Hematopoietic multipotent progenitor cell treated with erythropoietin and hydrocortisone succinate and interleukin-3 and kit ligand, for 6 days (in vitro differentiated cells): ENCODE results near the gene CDT1.
"Not testable (repeated sequence)": the region's sequence is repeated elsewhere in the genome, so short reads cannot be mapped to it uniquely, and the experiment has no call there.

ENCODE experiments used
- DNase-seq: peaks from one replicate; pipeline ENCODE4 v3.0.0-alpha.2; 2015

CDT1 gene

DNA sequence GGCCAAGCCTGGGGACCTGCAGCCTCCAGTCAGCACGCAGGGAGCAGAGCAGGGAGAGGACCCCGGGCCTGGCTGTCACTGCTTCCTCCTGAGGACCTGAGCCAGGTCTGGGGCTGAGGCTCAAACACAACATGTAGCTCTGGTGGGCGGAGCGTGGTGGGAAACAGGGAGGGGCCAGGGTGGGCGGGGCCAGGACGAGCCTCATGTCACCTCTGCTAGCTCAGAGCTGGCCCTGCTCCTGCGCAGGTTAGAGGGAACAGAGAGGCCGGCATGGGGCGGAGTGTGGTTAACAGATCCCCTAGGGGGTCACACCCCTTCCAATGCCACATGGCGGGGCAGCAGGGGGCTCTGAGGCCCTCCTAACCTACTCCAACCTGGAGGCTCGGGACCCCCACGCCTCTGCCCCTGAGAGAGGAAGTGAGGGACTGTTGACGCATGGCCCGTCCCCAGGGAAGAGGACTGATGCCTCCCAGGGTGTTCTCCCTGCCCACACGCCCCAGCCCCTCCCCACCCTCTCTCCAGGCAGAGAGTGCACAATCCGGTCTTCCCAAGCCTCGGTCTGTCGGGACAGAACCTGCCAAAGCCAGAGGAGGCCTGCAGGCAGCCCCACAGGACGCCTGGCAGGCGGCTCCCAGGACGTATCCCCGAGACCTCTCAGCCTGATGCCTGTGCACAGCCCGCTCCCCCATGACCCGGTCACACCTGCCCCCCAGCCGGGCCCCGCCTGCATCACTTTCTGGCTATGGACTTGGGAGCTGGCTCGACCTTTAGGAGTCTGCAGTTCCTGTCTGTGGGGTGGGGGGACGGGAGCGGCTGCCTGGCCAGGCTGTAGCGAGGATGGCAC, 33.8 kb upstream of the CDT1 start:
- peak; percentile 88 for DNase-seq

DNA sequence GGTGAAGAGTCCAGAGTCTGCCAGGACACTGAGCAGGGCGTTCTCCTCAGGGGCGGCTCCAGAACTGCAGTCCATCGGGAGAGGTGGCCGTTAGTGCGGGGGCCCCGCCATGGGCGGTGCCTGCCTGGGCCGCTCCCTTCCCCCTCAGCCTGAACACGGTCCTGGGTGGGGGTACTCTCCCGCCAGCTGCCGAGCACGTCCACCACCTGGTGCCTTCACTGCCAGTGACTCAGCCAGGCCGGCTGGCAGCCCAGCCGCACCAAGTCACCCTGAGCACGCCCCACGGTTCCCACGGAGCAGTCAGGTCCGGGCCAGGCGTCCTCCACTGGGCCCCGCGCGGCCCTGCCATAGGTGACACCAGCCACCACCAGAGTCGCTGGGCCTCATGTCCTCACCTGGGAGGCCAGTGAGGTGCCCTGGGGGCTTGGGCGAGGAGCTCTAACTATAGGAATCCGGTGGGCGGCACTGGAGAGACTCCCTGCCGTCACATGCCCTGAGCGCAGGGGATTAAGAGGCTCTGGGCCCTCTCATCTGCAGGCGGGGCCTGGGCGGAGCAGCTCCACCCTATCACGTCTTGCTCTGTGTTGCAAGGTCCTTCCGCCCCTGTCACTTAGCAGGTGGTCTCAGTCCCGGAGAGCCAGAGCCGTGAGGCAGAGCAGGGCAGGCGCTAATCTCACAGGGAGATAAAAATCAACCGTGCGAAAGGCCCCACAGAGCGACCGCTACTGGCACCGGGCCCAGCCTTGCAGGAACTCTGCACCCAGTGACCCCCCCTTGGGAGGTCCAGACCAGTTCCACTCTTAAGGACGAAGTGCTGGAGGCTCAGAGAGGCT, 32.9 kb upstream of the CDT1 start:
- peak; percentile 96 for DNase-seq

DNA sequence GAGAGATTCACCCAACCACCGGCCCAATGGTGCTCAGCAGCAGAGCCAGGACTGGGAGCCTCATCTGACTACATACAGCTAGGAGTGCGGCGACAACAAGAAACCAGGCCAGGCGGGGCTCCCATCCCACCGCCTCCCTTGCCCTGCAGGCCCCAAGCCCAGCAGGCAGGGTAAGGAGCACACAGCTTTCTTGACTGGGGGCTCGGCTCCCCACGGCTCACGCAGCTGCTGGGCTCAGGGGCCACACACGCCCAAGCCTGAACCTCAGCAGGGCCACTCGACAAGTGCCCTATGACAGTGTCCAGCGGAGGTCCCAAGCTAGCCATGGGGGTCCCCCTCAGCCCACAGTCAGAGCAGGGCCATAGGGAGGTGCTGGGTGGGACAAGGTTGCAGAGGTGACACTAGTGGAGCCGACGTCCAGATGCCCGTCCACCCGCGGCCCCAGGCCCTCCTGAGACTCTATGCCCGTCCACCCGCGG, 32.3 kb upstream of the CDT1 start:
- DNase-seq, result no peak

DNA sequence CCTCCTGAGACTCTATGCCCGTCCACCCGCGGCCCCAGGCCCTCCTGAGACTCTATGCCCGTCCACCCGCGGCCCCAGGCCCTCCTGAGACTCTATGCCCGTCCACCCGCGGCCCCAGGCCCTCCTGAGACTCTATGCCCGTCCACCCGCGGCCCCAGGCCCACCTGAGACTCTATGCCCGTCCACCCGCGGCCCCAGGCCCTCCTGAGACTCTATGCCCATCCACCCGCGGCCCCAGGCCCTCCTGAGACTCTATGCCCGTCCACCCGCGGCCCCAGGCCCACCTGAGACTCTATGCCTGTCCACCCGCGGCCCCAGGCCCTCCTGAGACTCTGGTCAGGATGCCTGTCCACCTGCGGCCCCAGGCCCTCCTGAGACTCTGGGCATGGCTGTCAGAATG, 31.8 kb upstream of the CDT1 start:
- DNase-seq, result not testable (repeated sequence)

DNA sequence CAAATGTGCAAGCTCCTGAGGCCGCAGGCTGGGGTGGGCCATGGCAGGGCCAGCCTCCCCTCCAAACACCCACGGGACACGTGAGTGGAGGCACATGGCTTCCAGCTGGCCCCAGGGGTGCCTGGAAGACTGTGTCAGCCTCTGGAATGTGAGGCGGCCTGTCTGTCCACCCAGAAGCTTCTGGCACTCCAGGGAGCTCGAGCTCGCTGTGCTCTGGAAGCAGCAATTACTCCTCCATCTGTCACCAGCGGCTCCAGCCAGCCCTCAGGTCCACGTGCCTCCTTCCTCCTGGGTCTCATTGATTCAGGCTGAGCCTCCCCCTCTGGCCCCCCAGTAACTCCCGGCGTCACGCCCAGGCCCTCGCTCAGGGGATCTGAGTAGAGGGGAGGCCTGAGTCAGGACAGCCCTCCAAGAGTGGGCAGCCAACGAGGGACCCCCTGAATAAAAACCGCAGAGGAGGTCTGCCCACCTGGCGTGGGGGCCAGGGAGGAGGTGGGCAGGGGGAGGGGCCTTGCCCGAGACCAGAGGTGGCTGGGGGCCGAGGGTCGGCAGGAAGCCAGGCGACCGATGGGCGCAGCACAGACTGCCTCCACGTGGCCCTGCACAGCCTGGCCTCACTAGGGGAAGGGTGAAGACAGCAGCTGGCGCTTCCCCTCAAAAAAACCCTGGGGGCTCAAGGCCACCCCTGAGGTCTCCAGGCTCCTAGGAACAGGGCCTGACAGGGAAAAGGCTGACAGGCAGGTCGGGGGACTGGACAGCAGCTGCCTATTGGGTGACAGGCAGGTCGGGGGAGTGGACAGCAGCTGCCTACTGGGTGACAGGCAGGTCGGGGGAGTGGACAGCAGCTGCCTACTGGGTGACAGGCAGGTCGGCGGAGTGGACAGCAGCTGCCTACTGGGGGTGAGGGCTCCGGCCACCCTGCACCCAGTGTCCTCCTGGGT, 30.4 kb upstream of the CDT1 start:
- DNase-seq, result no peak

DNA sequence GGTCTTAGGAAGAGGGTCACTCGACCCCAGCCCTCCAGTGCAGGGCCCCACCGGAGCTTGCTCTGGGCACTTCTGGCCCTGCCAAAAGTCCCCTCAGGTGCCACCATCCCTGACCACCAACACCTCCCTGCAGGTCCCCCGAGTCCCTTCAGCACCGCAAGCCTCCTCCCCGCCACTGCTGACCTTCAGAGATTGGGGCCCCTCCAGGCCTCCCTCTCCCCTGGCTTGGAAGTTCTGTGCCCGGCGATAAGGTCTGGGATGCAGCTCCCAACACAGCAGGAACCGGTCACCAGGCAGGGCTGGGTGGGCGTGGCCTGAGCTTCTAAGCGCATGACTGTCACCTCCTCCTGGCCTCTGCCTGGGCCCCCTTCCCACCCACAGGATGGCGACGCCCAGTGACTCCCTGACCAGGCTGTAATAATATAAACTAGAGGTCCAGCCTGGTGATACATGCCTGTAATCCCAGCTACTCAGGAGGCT, 29.7 kb upstream of the CDT1 start:
- DNase-seq, result peak; percentile 92

DNA sequence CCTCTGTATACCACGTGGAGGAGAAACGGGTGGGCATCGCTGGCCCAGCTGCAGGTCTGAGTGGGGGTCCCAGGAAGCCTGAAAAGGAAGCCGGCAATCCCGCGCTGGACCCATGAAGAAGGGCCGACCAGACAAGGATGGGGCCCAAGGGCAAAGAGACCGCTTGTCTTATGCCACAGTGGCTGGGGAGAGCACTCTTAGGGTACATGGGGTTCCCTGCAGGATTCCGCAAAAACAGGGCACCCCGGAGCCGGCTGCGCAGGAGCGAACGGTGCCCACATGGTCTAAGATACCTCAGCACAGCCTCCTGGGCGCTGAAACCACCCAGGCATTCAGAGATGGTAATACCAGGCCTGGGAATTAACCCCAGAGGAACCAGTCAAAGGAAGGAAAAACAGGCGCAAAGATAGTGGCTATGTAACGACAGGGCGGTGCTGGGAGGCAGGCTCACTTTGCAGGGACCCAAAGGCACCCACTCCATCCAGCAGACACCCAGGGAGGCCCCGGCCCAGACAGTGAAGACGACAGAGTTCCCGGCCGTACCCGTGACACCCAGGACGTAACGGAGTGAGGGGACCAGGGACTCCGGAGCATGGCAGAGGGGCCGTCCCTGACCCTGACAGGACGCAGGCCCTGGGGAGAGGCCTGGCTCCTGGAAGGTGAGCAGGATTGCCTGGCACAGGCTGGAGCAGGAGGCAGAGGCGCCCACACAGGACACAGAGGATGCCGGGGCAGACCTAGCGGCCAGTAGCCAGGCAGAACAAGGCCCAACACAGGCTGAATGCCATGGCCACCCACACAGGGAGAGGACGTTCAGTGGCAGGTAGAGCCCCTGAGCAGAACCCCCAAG, 28.8 kb upstream of the CDT1 start:
- DNase-seq, result no peak

DNA sequence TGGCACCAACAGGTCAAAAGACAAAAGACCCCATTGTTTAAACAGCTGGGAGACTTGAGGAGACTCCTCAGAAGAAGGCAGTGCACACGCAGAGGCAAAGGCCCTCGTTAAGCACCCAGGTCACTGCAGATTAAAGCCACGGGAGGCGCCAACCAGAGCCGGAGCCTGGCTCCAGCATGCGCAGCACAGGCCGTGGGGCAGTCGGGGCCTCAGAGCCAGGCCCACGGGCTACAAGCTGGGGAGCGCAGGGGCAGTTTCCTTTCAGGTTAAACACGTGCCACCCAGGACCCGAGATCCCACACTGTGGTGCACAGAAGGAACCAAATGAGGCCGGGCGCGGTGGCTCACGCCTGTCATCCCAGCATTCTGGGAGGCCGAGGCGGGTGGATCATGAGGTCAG, 27.8 kb upstream of the CDT1 start:
- DNase-seq, result no peak

DNA sequence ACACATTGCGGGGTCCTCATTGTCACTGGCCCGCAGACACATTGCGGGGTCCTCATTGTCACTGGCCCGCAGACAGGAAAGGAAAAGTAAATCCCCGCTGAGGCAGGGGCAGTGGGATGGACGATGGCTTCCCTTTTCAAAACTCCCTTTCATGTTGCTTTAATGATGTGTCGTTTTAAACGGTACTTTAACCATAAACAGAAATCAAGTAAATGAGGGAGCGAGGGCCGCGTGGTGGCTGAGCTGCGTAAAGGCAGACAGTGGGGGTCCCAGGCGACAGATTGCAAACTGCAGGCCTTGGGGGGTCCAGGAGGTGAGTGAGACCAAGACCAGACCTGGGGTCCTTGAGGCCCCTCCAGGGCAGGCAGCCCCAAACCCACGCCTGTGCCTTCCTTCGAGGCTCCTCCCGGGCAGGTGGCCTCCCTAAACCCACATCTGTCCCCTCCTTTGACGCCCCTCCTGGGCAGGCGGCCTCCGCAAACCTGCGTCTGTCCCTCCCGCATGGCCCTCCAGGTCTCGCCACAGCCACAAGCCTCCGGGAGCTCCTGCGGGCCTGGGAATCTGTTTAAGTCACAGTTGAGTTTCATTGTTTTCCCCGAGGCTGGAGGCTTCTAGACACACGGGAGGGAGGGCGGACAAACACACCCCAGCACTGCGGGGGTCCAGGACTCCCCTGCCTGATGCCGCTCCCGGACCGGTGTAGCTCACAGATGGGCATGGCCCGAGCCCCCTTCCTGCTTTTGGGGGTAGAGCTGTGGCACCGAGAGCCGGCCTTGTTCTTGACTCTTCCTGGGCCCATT, 25.9 kb upstream of the CDT1 start:
- no peak for DNase-seq

DNA sequence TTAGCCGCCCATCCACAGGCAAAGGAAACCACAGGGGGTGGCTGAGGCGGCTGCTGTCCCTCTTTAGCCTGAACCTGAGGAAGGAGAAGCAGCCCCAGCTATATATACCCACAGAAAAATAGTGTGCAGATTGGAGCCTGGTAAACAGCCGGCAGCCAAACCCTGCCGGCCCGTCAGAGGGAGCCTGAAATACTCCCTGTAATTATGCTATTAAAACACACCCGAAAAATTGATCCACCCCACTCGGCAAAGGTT, 25.4 kb upstream of the CDT1 start:
- peak; percentile 41 for DNase-seq

DNA sequence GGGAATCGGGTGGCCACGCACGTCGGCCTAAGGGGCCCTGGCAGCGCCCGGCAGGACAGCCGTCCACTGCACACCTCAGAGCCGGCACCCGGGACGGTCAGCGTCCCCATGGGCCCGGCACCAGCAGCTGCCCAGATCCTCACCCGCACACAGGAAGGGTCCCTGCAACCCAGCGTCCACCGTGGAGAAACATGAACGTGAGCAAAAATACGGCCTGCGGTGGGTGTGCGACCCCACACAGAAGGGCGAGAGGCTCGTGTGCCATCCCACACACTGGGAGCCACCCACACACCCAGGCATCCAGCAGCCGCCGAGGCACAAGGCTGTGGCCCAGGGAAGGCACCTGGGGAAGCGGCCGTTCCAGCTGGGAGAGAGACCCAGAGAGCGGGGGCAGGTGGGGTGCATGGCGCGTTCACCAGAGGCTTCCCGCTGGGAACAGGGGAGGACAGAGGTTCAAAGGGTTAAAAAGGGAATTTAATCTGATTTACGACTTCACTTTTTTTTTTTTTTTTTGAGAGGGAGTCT, 25.0 kb upstream of the CDT1 start:
- no peak for DNase-seq

DNA sequence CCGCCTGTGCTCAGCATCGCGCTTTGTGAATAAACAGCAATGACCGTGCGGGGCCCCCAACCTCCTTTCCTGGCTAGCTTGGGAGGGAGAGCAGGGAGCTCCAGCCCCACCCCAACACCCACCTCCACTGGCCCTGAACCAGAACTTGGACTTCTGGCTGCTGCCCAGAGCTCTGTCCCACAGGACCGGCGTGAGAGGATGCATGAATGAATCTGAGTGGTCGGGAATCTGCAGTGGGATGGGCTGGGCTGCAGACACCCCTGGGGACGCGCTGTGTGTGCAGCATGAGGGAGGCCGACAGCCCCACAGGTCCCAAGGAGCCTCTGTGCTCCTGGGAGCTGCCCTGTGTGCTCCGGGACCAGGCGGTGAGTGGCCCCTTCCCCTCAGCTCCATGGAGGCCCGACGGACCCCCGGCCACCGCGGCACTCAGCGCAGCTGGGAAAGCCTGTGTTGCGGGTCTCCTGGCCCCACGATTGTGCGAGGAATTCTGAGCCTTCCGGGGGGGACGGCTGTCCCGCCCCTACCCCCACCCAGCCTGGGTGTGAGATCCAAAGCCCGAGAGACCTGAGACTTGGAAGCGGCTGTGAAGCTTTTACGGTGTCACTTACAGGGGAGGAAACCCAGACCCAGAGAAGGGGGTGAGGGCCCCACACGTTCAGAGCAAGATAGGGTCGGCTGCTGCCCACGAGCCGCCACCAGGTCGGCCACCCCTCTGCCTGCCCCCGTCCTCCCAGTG, 24.0 kb upstream of the CDT1 start:
- no peak for DNase-seq

DNA sequence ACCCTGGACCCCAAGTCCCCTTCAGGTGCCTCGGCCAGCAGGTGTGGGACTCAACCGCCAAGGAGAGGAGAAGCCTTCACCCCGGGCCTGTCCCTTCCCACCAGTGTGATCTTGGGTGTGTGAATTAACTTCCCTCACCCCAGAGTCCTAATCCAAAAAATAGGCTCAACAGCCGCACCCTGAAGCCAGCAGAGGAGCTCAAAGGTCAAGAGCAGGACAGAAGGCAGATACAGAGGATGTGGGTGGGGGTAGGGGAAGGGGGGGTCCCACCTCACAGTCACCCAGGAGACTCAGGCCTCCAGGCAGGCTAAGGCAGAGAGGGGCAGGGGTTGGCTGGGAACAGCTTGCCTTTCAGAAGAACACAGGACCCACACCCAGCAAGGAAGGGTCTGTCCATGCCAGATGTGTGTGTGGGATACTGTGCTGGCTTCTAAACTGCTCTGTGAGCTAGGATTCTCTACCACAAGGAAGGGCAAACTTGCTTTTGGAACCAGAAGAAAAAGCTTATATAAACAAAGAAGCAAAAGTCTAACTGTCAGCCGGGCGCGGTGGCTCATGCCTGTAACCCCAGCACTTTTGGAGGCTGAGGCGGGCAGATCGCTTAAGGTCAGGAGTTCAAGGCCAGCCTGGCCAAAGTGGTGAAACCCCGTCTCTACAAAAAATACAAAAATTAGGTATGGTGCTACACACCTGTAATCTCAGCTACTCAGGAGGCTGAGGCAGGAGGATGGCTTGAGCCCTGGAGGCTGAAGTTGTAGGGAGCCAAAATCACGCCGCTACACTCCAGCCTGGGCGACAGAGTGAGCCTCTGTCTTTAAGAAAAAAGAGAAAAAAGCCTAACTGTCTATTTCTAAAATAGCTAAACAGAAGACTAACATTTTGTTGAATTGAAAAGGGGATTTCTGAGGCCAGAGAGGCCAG, 23.2 kb upstream of the CDT1 start:
- no peak for DNase-seq

DNA sequence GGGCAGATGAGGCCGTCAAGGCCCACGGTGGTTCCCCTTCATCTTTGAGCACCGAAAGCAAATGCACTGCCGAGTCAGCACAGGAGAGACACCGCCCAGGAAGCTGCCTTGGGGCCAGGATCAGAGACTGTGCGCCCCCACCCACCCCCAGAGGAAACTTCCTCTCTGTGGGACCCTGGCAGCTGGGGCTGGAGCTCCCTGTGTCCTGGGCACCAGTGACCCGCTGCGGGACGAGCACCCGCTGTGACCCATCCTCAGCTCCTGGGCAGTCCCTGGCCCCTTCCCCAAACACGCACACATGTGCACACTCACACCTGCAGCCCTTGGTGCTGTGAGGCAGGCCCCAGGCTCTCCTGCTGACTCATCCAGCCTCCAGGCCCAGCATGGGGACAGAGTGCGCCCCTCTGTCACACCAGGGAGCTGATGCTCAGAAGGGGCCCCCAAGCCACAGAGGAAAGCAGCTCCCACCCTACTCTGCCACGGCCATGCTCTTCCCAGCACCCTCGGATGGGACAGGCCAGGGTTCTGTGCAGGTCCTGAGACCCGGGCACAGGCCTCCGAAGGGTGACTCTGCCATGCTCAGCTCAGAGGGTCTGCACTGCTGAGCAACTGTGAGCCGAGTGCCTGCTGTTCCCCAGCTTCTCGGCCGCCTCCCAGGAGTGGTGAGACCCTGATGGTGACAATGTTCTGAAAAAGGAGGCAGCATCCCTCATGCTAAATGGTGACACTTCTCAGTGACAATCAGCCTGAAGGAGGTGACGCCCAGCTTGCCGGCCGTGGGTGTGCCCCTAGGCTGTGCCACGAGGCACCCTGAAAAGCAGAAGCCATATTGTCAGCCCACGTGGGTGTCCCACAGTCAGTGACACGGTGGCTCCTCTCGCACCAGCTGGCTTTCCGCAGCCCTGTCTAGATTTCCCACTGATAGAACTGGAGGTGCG, 22.2 kb upstream of the CDT1 start:
- DNase-seq, result peak; percentile 90

DNA sequence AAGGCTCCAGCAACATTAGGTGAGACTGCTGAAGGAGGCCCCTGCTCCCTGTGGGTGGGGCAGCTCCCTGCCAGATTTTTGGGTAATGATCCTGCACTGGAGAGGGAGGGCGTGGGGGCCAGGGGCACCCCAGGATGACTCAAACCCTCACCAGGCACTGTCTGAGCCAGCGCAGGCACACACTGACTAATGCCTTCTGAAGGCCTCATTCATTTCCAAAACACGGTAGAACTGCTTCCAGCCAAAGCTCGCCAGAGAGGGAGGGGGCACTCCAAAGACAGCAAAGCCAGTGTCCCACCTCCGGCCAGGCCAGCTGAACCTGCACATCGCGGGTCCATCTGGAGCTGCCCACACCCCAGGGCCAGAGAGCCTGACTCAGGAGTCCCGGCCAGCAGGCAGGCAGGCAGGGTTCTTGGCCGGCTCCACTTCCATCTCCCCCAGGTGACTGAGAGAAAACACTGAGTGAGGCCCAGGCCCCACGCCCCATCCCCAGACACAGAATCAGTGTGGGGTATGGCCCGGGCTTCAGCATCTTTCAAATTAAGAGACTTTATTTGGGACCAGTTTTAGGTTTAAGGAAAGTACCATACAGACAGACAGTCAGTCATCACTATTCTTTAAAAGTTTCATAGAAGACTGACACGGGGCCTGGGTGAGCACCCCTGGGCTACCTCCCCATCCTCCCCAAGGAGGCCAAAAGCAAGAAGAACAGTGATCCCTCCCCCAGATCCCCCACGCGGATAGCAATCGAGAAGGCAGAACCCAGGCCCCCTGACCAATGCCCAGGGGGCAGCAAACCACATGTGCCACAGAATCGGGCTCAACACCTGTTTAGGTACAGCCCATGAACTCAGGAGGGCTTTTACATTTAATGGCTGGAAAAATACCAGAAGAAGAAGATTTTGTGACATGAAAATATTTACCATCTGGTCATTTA, 20.9 kb upstream of the CDT1 start:
- peak; percentile 63 for DNase-seq

DNA sequence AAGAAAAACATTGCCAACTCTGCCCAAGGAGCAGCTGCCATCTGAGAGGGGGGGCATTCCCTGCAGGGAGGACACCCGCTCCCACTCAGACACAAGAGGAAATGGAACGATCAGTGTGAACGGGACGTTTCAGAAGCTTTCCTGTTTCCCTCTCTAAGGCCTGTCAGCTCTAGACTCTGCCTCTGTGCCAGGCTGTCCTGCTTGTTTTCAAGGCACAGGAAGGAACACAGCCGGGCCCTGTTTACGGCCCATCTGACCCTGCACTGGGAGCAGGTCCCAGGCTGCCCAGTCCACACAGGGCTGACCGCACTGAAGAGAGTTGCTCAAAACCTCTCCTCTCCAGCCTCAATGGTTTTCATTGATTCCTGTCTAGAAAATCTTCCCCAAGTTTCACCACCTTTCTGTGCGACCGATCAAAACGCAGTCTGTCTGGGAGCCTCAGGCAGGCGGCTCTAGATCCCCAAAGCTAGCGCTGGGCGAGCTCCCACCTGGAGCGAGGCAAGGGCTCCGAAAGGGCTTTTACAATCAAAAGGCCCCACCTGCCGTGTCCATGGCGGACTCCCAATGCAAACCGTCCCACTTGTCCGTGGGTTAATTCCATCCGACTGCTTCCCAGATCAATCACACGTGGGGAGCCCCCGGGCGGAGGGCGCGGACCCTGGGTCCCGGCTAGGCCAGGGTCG, 20.1 kb upstream of the CDT1 start:
- DNase-seq, result peak; percentile 62
